GM23338 (cell line): ENCODE data around the gene ZNF70. TPM values are rescaled to one million over a fixed set of nuclear protein-coding genes. Genes with fewer than 3 reads are reported as not detected.

Source experiments
- ATAC-seq: fragments of 200-7000 bp; cut with Tn5 transposase; 3 replicates; pipeline ENCODE4 v1.9.1; 2020
- DNase-seq: peaks from one replicate; pipeline ENCODE4 v3.0.0-alpha.2; 2015; ENCODE audit warnings: low spot score
- H2AFZ ChIP-seq: fragments of 200-600 bp; sonication (generic); 2 replicates; pipeline ENCODE4 v1.8.0; 2016; ENCODE audit warnings: antibody characterized with exemption, mild to moderate bottlenecking, moderate library complexity
- H3F3A ChIP-seq: fragments of 200-600 bp; sonication (generic); replicated peaks from 2 replicates; pipeline ENCODE4 v1.8.0; 2017; ENCODE audit warnings: antibody characterized with exemption, mixed run types, low read depth
- H3K27ac ChIP-seq: fragments of 200-600 bp; sonication (generic); 2 replicates; pipeline ENCODE4 v1.6.1; 2016; ENCODE audit warnings: low read depth
- H3K27me3 ChIP-seq: fragments of 200-600 bp; sonication (generic); 2 replicates; pipeline ENCODE4 v1.8.0; 2016; ENCODE audit warnings: mild to moderate bottlenecking, mixed run types, moderate library complexity; ENCODE audit not compliant: insufficient read depth
- H3K36me3 ChIP-seq: fragments of 200-600 bp; sonication (generic); 2 replicates; pipeline ENCODE4 v1.8.0; 2016; ENCODE audit warnings: mild to moderate bottlenecking; ENCODE audit not compliant: insufficient read depth
- H3K4me1 ChIP-seq: fragments of 200-600 bp; sonication (generic); 2 replicates; pipeline ENCODE4 v1.8.0; 2016; ENCODE audit warnings: mild to moderate bottlenecking, moderate library complexity; ENCODE audit not compliant: insufficient read depth
- H3K4me2 ChIP-seq: fragments of 200-600 bp; sonication (generic); 2 replicates; pipeline ENCODE4 v1.7.1; 2017; ENCODE audit warnings: mixed run types
- H3K4me3 ChIP-seq: fragments of 200-600 bp; sonication (generic); 2 replicates; pipeline ENCODE4 v1.6.1; 2016; ENCODE audit warnings: mixed run types
- H3K79me2 ChIP-seq: fragments of 200-600 bp; sonication (generic); replicated peaks from 2 replicates; pipeline ENCODE4 v1.8.0; 2017; ENCODE audit warnings: mild to moderate bottlenecking; ENCODE audit not compliant: insufficient read depth
- H3K9me2 ChIP-seq: fragments of 200-600 bp; sonication (generic); 2 replicates; pipeline ENCODE4 v1.8.0; 2017; ENCODE audit not compliant: insufficient read depth
- H4K20me1 ChIP-seq: fragments of 200-600 bp; sonication (generic); replicated peaks from 2 replicates; pipeline ENCODE4 v1.8.0; 2017; ENCODE audit warnings: mild to moderate bottlenecking; ENCODE audit not compliant: insufficient read depth
- H3K27ac Mint-ChIP-seq: 2 replicates; pipeline ENCODE4 v1.8.0; 2020; ENCODE audit warnings: inconsistent platforms, mild to moderate bottlenecking, moderate library complexity, mixed read lengths
- H3K27me3 Mint-ChIP-seq: 3 replicates; pipeline ENCODE4 v1.8.0; 2022; ENCODE audit warnings: low read depth, mild to moderate bottlenecking, moderate library complexity, mixed read lengths, inconsistent platforms; ENCODE audit not compliant: insufficient read depth, poor library complexity
- H3K36me3 Mint-ChIP-seq: 3 replicates; pipeline ENCODE4 v1.8.0; 2021; ENCODE audit warnings: low read depth, mild to moderate bottlenecking, inconsistent platforms, moderate library complexity, mixed read lengths
- H3K4me1 Mint-ChIP-seq: 3 replicates; pipeline ENCODE4 v1.8.0; 2020; ENCODE audit warnings: mild to moderate bottlenecking, inconsistent platforms, mixed read lengths
- H3K4me3 Mint-ChIP-seq: 3 replicates; pipeline ENCODE4 v1.8.0; 2021; ENCODE audit warnings: moderate library complexity, mild to moderate bottlenecking, inconsistent platforms, mixed read lengths
- H3K9me3 Mint-ChIP-seq: 3 replicates; pipeline ENCODE4 v1.8.0; 2020; ENCODE audit warnings: moderate library complexity, mild to moderate bottlenecking, inconsistent platforms, mixed read lengths
- CREB1 ChIP-seq: fragments of 250-450 bp; sonication (Bioruptor Pico); IDR thresholded peaks from 2 replicates; pipeline ENCODE4 v1.5.0; 2020; ENCODE audit warnings: low read depth, mild to moderate bottlenecking, moderate library complexity
- ETS1 ChIP-seq: IDR thresholded peaks from 2 replicates; pipeline ENCODE4 v1.6.1; 2016; ENCODE audit warnings: antibody characterized with exemption
- EZH2 ChIP-seq: fragments of 200-600 bp; sonication (generic); IDR thresholded peaks from one replicate; pipeline ENCODE4 v1.8.0; 2017; ENCODE audit warnings: antibody characterized with exemption, mild to moderate bottlenecking, low read depth; ENCODE audit not compliant: unreplicated experiment
- EZH2phosphoT487 ChIP-seq: fragments of 200-600 bp; sonication (generic); IDR thresholded peaks from one replicate; pipeline ENCODE4 v1.8.1; 2018; ENCODE audit warnings: antibody characterized with exemption; ENCODE audit not compliant: unreplicated experiment
- JUNB ChIP-seq: IDR thresholded peaks from one replicate; pipeline ENCODE4 v1.6.1; 2016; ENCODE audit warnings: antibody characterized with exemption; ENCODE audit not compliant: unreplicated experiment
- NANOG ChIP-seq: IDR thresholded peaks from 2 replicates; pipeline ENCODE4 v1.6.1; 2016; ENCODE audit warnings: antibody characterized with exemption, borderline replicate concordance
- POLR2AphosphoS5 ChIP-seq: IDR thresholded peaks from 2 replicates; pipeline ENCODE4 v1.6.1; 2016; ENCODE audit warnings: antibody characterized with exemption, low read depth
- REST ChIP-seq: IDR thresholded peaks from one replicate; pipeline ENCODE4 v1.6.1; 2018; ENCODE audit warnings: antibody characterized with exemption; ENCODE audit not compliant: unreplicated experiment
- ZNF114 ChIP-seq: fragments of 250-450 bp; sonication (Bioruptor Pico); IDR thresholded peaks from 2 replicates; pipeline ENCODE4 v1.5.0; 2020; ENCODE audit warnings: mild to moderate bottlenecking, moderate library complexity
- ZNF462 ChIP-seq: fragments of 250-450 bp; sonication (Bioruptor Pico); IDR thresholded peaks from 2 replicates; pipeline ENCODE4 v1.5.0; 2020; ENCODE audit warnings: mild to moderate bottlenecking, moderate library complexity
- polyA plus RNA-seq: library from polyadenylated mRNA; unstranded; fragments of >200 nt; fragmentation: Nextera tagmentation; extraction: Ambion mirVana; gene quantifications from 2 replicates; pipeline ENCODE4 v1.2.1, GENCODE V29; 2016
- total RNA-seq: library from RNA; depleted of rRNA; stranded (reverse); fragments of >200 nt; shearing (Covaris generic); gene quantifications from 2 replicates; pipeline ENCODE4 v1.2.3, GENCODE V29; 2014

The ZNF70 gene
- total and polyA plus RNA-seq, 2 experiments from 2014 or later = 0.45 to 2.6 TPM

GRCh38 chr22:23722724-23723123 is 28.2 kb downstream of the ZNF70 start (continued):
- no peak for TF ChIP-seq REST

GRCh38 chr22:23722160-23722559 is 28.8 kb downstream of the ZNF70 start:
- Histone ChIP-seq H3K79me2 (no peaks in the 10 kb centered on the region), H3F3A (no peaks in the 10 kb centered on the region), H3K27ac (no peak overlapping the region), H3K9me2 (no peaks in the 10 kb centered on the region), H3K36me3 (no peaks in the 10 kb centered on the region), H3K4me1 (no peaks in the 10 kb centered on the region), H3K27me3 (no peaks in the 10 kb centered on the region), H4K20me1 (no peaks in the 10 kb centered on the region), H3K4me2 (no peak overlapping the region), H3K4me3 (no peak overlapping the region), H2AFZ (0 out of 2 replicates have a peak overlapping the region, but pooled peaks have one; percentile 32)
- Mint-ChIP-seq H3K27me3 (peaks cover 8% of the 10 kb centered on the region), H3K4me1 (peaks cover 4% of the 10 kb centered on the region; the same call in 2 of the 3 replicates), H3K9me3 (no peaks in the 10 kb centered on the region), H3K4me3 (no peak overlapping the region), H3K36me3 (no peaks in the 10 kb centered on the region), H3K27ac (no peak overlapping the region)
- ATAC-seq = no peak
- DNase-seq = no peak
- no peak for TF ChIP-seq REST
- no peak for TF ChIP-seq NANOG
- TF ChIP-seq EZH2 = no peak
- TF ChIP-seq ZNF462 = no peak
- TF ChIP-seq ETS1 = no peak
- no peak for TF ChIP-seq JUNB
- no peak for TF ChIP-seq ZNF114 (CRISPR knock-in tag)
- no peak for TF ChIP-seq POLR2AphosphoS5
- no peak for TF ChIP-seq EZH2phosphoT487
- TF ChIP-seq CREB1 (CRISPR knock-in tag) = no peak
